Measurements from ENCODE around the gene EPS8.

Gene EPS8

DNA sequence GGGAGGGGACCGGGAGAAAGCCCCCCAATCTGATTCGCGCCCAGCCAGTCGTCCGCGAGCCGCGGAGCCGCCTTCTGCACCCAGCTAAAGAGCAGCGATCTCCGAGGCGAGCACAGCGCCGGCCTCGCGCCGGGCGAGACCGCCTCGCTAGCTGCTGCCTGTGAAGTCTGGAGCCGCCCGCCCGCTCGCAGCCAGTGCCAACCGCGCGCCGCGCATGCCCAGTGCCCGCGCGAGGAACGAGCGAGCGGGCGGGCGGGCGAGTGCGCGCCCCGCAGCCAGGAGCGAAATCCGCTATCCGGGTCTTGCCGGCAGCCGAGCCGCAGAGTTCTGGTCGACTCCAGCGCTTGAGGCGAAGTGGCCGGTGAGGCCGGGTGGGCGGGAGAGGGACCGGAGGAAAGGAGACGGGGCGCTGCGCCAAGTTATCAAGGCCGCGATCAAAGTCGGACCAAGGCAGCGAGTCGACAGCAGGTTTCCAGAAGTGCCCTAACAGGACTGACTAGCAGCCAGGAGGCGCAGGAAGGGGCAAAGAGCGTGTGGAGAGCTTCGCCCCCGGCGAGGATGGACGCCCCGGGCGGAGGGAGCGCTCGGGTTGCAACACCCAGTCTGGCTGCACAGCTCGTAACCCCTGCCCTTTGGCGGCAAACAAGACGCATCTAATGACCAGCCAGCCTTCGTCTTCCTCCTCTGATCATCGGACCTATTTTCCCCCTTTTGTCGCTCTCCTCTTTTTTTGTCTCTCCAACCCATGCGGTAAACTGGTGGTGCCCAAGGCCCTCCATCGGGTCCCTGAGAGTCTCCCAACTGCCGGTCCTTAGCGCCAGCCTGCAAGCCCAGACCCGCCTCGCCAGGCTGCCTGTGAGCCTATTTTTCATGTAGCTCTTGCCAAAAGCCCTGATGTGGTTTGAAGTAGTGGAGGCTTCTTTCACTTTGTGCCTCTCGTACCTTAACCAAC is at the start of gene EPS8:
Gene EPS8, minus strand, starts transcription at position 169 of the 952 bp plus-strand sequence. CDS start 106,437 bp downstream, outside the sequence.
- TF ChIP-seq, protein P1, sequence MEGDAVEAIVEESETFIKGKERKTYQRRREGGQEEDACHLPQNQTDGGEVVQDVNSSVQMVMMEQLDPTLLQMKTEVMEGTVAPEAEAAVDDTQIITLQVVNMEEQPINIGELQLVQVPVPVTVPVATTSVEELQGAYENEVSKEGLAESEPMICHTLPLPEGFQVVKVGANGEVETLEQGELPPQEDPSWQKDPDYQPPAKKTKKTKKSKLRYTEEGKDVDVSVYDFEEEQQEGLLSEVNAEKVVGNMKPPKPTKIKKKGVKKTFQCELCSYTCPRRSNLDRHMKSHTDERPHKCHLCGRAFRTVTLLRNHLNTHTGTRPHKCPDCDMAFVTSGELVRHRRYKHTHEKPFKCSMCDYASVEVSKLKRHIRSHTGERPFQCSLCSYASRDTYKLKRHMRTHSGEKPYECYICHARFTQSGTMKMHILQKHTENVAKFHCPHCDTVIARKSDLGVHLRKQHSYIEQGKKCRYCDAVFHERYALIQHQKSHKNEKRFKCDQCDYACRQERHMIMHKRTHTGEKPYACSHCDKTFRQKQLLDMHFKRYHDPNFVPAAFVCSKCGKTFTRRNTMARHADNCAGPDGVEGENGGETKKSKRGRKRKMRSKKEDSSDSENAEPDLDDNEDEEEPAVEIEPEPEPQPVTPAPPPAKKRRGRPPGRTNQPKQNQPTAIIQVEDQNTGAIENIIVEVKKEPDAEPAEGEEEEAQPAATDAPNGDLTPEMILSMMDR (IDR thresholded peaks at IDR 0.05; ENCODE audit: low read depth, low read length) = peak; percentile 17
- DNase-seq (ENCODE audit: extremely low read depth, low read depth) = peak; percentile 83

DNA sequence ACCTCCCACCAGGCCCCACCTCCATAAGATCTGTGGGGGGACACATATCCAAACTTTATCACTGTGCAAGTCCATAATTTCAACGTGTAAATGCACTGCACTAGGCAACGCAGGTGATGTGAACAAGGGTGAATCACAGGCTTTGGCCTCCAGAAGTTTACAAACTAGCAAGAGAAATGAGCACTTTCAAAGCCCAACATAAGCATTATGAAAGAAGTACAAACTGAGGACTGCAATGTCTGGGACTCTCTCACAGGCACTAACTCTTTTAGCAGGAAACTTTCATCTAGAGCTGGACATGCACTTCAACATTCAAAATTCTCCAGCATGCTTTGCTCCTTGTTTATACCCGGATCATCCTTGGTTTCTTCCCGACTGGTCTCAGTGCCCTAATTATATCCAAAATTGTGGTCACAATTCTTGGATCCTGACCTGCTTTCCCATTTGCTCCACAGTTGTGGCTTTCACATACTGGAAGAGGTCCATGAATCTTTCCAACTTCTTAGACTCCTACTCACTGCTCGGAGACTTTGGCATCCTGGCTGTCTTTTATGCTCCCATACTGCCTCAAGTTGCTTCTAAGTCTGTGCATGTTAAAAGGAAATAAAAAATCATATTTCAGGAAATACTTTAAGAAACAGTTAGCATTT is 48.1 kb upstream of the EPS8 start:
- TF ChIP-seq, protein P1 (IDR thresholded peaks at IDR 0.05; ENCODE audit: low read depth, low read length) = no peak
- DNase-seq (ENCODE audit: extremely low read depth, low read depth) = peak; percentile 70

DNA sequence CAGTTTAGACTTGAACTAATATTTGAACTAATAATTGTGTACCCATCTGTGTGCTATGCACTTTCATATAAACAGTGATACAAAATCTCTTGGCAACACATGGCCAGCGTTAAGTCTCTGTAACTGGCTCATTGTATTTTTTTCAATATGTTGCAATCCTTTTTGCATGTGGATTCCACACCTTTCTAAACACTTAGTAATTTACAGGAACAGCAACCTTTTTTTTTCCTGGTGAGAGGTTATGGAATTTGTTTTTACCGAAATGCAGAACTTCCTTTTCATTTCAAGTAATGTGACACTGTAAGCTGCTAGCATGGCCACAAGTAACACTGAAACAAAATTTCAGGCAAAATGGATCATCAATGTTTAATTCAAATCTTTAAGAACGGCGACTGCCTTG is 45.4 kb upstream of the EPS8 start:
- TF ChIP-seq, protein P1 (IDR thresholded peaks at IDR 0.05; ENCODE audit: low read depth, low read length) = no peak
- no peak for DNase-seq (ENCODE audit: extremely low read depth, low read depth)

DNA sequence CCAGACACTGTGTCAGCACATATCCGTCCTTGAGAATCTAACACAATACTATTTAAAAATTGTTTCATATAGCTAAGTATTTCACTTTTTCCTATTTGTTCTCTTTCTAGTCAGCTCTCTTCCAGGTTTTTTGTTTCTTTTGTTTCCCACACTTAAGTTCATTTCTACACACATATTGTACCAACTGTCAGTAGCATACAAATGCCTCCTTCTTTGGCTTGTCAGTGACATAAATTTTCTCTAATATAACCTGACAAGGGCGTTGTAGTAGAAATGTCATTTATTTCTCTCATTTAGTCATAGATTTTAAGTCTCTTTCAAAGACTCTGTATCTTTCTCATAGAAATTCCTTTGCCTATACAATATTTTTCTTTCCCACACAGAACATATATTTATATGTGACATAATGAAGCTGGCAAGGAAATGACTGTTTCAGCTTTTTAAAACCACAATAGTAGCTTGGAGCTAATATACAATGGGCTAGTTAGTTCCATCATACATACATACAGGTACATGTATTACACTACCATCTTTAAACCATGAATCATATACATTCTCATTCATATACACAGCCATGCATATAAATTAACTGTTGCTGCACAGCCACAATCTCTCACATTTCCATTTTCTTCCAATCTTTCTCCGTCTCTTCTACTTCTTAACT is 42.3 kb upstream of the EPS8 start:
- TF ChIP-seq, protein P1 (IDR thresholded peaks at IDR 0.05; ENCODE audit: low read depth, low read length) = no peak
- DNase-seq (ENCODE audit: extremely low read depth, low read depth) = no peak

DNA sequence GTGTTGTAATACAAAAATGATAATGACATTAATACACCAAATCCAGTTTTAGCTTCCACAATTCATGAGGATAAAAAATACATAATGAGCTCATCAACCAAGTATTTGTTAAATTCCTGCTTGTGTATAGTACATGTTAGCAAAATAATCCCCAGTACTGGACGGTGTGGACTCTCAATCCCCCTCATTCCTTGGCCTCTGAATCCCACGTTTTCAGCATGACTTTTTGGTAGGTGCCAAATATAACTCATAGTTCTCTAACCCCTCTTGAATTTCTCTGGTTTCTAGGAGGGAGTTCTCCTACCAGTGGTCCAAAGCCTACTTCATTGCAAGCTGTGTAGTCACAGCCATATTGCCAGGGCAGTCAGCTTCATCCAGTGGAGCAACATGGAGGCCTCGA is 41.4 kb upstream of the EPS8 start:
- no peak for DNase-seq (ENCODE audit: extremely low read depth, low read depth)
- TF ChIP-seq, protein P1 (IDR thresholded peaks at IDR 0.05; ENCODE audit: low read depth, low read length) = no peak

DNA sequence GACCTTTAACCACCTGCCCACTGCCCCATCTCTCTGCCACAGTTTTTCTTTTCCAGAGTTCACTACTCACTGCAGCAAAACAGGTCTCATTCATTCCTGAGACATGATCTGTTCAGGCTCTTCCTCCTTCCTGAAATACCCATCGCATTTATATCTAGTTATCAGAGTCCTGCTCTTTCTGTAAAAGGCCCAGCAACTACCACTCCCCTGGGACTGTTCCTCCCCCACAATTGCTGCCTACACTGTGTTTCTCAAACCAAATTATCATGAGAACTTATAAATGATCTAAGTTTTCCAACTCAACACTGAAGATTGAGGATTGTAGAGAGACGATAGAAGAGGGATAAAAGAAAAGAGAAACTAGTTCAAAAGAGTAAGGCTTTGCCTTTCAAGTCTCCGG is 40.8 kb upstream of the EPS8 start:
- no peak for DNase-seq (ENCODE audit: extremely low read depth, low read depth)
- TF ChIP-seq, protein P1 (IDR thresholded peaks at IDR 0.05; ENCODE audit: low read depth, low read length) = no peak
